Osteocyte (in vitro differentiated cells): ENCODE measurements around the gene ZNRF4. TPM values are rescaled to one million over a fixed set of nuclear protein-coding genes. Genes with fewer than 3 reads are reported as not detected.

Experiments
- DNase-seq: peaks from one replicate; pipeline ENCODE4 v3.0.0; 2021; ENCODE audit warnings: mixed read lengths; ENCODE audit not compliant: unreplicated experiment; ENCODE audit errors: extremely low spot score
- H3K27ac Mint-ChIP-seq: one replicate; pipeline ENCODE4 v1.8.0; 2021; ENCODE audit warnings: mild to moderate bottlenecking, mixed read lengths; ENCODE audit not compliant: unreplicated experiment
- H3K27me3 Mint-ChIP-seq: one replicate; pipeline ENCODE4 v1.8.0; 2021; ENCODE audit warnings: mixed read lengths; ENCODE audit not compliant: unreplicated experiment
- H3K36me3 Mint-ChIP-seq: one replicate; pipeline ENCODE4 v1.8.0; 2021; ENCODE audit warnings: mixed read lengths; ENCODE audit not compliant: unreplicated experiment
- H3K4me1 Mint-ChIP-seq: one replicate; pipeline ENCODE4 v1.8.0; 2021; ENCODE audit warnings: mixed read lengths; ENCODE audit not compliant: unreplicated experiment
- H3K4me3 Mint-ChIP-seq: one replicate; pipeline ENCODE4 v1.8.0; 2021; ENCODE audit warnings: mild to moderate bottlenecking, moderate library complexity, mixed read lengths; ENCODE audit not compliant: unreplicated experiment
- H3K9me3 Mint-ChIP-seq: one replicate; pipeline ENCODE4 v1.8.0; 2021; ENCODE audit warnings: mixed read lengths; ENCODE audit not compliant: unreplicated experiment
- total RNA-seq: library from RNA; stranded (reverse); gene quantifications from 2 replicates; pipeline ENCODE4 v1.2.1, GENCODE V29; 2021
- TF ChIP-seq, protein P1 (sequence below): fragments of 200-600 bp; sonication (generic); IDR thresholded peaks from 2 replicates; pipeline ENCODE4 v1.5.0; 2021; ENCODE audit warnings: antibody characterized with exemption, mild to moderate bottlenecking, moderate library complexity

ZNRF4 gene
- total RNA-seq, 1 donor from 2014 or later, result not detected

DNA sequence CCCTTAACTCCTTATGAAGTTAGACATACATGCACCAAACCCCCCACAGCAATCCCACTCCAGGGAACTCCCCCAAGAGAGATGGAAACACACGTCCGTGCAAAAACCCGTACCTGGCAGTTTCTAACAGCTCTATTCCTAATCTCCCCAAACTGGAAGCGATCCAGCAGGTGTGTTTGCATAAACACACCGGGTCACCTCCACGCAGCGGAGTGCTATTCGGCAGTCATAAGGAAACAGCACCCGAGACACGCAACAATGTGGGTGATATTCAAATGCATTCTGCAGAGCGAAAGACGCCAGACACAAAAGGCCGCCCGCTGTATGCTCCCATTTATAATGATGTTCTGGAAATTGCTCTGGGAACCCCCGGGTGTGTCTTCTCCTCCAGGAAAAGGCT lies 6.8 kb upstream of the ZNRF4 start:
- Mint-ChIP-seq H3K9me3 (no peaks in the 10 kb centered on the region), H3K36me3 (no peaks in the 10 kb centered on the region), H3K27ac (no peak overlapping the region), H3K4me3 (no peak overlapping the region), H3K27me3 (peaks cover 23% of the 10 kb centered on the region), H3K4me1 (no peaks in the 10 kb centered on the region)
- TF ChIP-seq, protein P1, sequence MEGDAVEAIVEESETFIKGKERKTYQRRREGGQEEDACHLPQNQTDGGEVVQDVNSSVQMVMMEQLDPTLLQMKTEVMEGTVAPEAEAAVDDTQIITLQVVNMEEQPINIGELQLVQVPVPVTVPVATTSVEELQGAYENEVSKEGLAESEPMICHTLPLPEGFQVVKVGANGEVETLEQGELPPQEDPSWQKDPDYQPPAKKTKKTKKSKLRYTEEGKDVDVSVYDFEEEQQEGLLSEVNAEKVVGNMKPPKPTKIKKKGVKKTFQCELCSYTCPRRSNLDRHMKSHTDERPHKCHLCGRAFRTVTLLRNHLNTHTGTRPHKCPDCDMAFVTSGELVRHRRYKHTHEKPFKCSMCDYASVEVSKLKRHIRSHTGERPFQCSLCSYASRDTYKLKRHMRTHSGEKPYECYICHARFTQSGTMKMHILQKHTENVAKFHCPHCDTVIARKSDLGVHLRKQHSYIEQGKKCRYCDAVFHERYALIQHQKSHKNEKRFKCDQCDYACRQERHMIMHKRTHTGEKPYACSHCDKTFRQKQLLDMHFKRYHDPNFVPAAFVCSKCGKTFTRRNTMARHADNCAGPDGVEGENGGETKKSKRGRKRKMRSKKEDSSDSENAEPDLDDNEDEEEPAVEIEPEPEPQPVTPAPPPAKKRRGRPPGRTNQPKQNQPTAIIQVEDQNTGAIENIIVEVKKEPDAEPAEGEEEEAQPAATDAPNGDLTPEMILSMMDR, result no peak
- DNase-seq, result no peak

DNA sequence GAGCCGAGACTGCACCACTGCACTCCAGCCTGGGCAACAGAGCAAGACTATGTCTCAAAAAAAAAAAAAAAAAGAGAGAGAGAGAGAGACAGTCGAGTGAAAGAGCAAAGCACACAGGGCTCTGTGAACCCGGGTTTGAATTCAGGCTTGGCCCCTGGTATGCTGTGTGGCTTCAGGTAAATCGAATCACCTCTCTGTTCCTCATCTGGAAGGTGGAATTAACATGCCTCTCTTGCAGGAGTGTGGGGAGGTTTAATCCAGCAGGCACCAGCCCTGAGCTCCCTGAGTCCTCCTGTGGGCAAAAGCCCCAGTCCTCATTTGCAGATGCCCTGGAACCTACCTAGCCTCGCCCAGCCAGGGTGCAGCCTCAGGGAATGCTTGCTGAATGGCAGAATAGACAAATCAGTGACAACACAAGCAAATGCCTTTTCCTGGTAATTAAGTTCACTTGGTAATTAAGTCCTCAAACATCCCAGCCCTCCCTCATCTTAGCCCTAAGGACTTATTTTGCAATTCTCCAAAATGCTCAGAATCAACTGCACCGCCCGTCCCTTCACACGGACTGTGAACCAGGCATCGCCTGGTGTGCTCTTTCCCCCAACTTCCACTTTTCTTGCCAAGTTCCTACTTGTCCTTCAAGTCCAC lies 4.6 kb upstream of the ZNRF4 start:
- Mint-ChIP-seq H3K4me1 (no peaks in the 10 kb centered on the region), H3K4me3 (no peak overlapping the region), H3K36me3 (no peaks in the 10 kb centered on the region), H3K9me3 (no peaks in the 10 kb centered on the region), H3K27ac (no peak overlapping the region), H3K27me3 (peaks cover 23% of the 10 kb centered on the region)
- TF ChIP-seq, protein P1, result no peak
- no peak for DNase-seq

DNA sequence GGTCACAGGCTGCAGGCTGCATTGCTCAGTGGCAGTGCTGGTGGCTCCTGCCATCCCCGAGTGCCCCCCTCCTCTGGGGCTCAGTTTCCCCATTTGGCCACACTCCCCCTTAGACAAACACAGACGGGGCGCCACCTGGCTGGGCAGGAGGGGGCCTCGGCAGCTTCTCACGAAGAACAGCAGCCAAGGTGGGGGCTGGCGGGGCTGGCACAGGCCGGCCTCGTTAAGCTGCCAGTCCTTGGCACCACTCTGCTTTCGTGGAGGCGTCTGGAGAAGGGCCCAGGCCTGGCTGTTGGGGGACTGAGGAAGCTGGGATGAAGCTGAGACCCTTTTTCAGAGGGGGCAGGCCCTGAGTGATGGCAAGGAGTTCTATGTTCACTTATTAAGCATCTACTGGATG lies 3.7 kb upstream of the ZNRF4 start:
- TF ChIP-seq, protein P1, result no peak
- H3K4me1 Mint-ChIP-seq, result no peaks in the 10 kb centered on the region
- DNase-seq, result no peak
- H3K9me3 Mint-ChIP-seq, result no peaks in the 10 kb centered on the region
- no peaks in the 10 kb centered on the region for H3K36me3 Mint-ChIP-seq
- peaks cover 23% of the 10 kb centered on the region for H3K27me3 Mint-ChIP-seq
- no peak overlapping the region for H3K4me3 Mint-ChIP-seq
- H3K27ac Mint-ChIP-seq, result no peak overlapping the region

DNA sequence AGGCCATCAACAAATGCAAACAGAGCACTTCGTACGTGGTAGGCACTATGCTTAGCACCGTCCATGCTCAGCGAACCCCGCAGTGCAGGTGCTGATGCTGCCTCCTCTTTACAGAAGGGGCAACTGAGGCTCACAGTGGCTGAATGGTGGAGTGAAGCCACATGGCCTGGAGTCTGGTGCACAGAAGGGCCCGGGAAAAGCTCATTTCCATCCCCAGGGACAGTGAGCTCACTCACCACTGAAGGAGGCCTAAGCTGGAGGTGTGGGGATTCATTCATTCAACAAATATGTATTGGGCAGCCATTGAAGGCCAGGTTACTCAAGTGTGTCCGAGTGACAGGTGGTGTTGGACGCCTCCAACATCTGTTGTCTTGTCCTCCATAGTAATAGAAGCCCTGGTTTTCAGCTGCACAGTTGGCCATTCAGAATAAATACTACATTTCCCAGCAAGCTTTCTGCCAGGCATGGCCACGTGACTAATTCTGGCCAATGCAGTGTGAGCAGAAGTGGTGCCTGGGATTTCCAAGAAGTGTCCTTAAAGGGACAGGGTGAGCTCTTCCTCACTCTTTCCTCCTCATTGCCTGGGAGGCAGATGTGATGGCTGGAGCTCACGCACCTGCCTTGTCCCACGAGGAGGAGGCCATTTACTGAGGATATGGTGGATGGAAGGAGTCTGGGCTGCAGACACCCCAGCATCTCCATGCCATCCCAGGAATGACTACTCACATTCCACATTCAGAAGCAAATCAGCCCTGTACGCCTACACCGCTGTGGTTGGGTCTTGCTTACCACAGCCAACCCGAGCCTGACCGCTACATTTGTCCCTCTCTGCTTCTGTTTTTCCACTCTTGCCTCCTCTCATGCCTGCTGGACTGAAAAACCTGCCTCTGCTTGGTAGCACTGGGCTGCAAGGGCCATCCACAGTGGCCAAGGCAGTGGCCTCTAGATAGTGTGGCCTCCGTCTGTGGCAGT lies 2.3 kb upstream of the ZNRF4 start:
- H3K27ac Mint-ChIP-seq, result no peak overlapping the region
- H3K36me3 Mint-ChIP-seq, result no peaks in the 10 kb centered on the region
- TF ChIP-seq, protein P1, result no peak
- H3K4me1 Mint-ChIP-seq, result no peaks in the 10 kb centered on the region
- no peak for DNase-seq
- peaks cover 20% of the 10 kb centered on the region for H3K27me3 Mint-ChIP-seq
- no peaks in the 10 kb centered on the region for H3K9me3 Mint-ChIP-seq
- no peak overlapping the region for H3K4me3 Mint-ChIP-seq

DNA sequence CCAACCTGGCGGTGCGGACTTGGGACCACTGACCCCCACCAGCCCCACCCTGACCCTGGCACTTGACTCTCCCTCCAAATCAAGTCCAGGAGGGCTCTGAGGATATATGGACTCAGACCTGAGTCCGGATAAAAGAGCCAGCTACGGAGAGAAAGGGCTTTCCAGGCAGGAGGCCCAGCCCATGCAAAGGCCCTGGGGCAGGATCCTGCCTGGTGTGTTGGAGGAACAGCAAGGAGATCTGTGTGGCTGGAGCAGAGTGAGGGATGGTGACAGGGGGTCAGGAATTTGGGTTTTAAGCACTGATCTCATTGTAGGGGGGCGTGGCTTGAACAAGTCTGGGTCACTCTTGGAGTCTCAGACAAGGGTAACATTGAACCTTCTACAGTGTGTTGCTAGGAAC lies 474 bp upstream of the ZNRF4 start:
- Mint-ChIP-seq H3K27me3 (peaks cover 14% of the 10 kb centered on the region), H3K4me3 (no peak overlapping the region)
- TF ChIP-seq, protein P1, result no peak

More for the DNA sequence above, 474 bp upstream of the ZNRF4 start:
- no peaks in the 10 kb centered on the region for H3K4me1 Mint-ChIP-seq
- H3K9me3 Mint-ChIP-seq, result no peaks in the 10 kb centered on the region
- no peaks in the 10 kb centered on the region for H3K36me3 Mint-ChIP-seq
- H3K27ac Mint-ChIP-seq, result no peak overlapping the region
- no peak for DNase-seq
